ENCODE measurements around the gene FCHO2.

DNA sequence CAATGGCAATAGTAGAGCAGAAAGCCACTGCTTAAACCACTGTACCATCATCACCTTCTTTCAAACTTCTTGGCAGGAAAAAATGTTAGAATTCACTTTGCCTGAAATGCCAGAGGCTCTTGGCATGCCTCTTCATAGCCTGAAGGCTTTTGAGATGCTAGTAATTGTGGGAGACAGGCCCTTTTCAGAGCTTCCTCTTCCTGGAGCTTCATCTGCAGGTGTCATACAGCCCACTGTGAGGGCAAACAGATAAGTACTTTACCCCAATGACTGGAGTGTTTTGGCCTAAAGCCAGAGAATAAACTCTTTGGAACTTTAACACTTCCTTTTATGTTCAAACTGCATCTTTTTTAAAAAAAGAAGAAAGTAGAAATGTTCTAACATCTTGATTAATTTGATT is 83.2 kb downstream of the FCHO2 start:
- TF ChIP-seq, protein P1, sequence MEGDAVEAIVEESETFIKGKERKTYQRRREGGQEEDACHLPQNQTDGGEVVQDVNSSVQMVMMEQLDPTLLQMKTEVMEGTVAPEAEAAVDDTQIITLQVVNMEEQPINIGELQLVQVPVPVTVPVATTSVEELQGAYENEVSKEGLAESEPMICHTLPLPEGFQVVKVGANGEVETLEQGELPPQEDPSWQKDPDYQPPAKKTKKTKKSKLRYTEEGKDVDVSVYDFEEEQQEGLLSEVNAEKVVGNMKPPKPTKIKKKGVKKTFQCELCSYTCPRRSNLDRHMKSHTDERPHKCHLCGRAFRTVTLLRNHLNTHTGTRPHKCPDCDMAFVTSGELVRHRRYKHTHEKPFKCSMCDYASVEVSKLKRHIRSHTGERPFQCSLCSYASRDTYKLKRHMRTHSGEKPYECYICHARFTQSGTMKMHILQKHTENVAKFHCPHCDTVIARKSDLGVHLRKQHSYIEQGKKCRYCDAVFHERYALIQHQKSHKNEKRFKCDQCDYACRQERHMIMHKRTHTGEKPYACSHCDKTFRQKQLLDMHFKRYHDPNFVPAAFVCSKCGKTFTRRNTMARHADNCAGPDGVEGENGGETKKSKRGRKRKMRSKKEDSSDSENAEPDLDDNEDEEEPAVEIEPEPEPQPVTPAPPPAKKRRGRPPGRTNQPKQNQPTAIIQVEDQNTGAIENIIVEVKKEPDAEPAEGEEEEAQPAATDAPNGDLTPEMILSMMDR (IDR thresholded peaks at IDR 0.05): no peak
- TF ChIP-seq POLR2A (IDR thresholded peaks at IDR 0.05): no peak
